Gastrocnemius medialis (tissue), 4 donors: ENCODE results near the gene NRCAM. TPM values are rescaled to one million over a fixed set of nuclear protein-coding genes. Genes with fewer than 3 reads are reported as not detected.

Source experiments
- ATAC-seq, 2 donors: fragments of 150-250 bp; one replicate each; pipeline ENCODE4 v1.9.1; 2016
- DNase-seq, 2 donors: peaks; one replicate each; pipeline ENCODE4 v3.0.0-alpha.2; 2019
- H3K27ac ChIP-seq, 4 donors: fragments of 200-600 bp; sonication (generic); 1 replicate in 1 of 4; 2 replicates in 3 of 4; pipeline ENCODE4 v1.5.1; 2016 to 2018; ENCODE audit warnings: mild to moderate bottlenecking in 2 of 4, moderate library complexity in 1 of 4
- H3K27me3 ChIP-seq, 3 donors: fragments of 200-600 bp; sonication (generic) in 2 of 3; 1 replicate in 1 of 3; 2 replicates in 2 of 3; pipeline versions ENCODE4 v1.5.1 to v1.6.0; 2016 to 2019; ENCODE audit warnings: mild to moderate bottlenecking in 1 of 3, moderate library complexity in 1 of 3
- H3K36me3 ChIP-seq, 2 donors: fragments of 200-600 bp; sonication (generic) in 1 of 2; one replicate each; pipeline ENCODE4 v1.5.1; 2017 to 2018
- H3K4me1 ChIP-seq, 2 donors: fragments of 200-600 bp; sonication (generic) in 1 of 2; one replicate each; pipeline ENCODE4 v1.5.1; 2016 to 2017; ENCODE audit warnings: mild to moderate bottlenecking in 2 of 2
- H3K4me3 ChIP-seq, 4 donors: fragments of 200-600 bp; sonication (generic) in 3 of 4; 1 replicate in 1 of 4; 2 replicates in 3 of 4; pipeline ENCODE4 v1.5.1; 2016 to 2019; ENCODE audit warnings: mild to moderate bottlenecking in 2 of 4
- H3K9me3 ChIP-seq, 3 donors: fragments of 200-600 bp; sonication (generic) in 2 of 3; 1 replicate in 1 of 3; 2 replicates in 2 of 3; pipeline ENCODE4 v1.5.1; 2016 to 2019
- CTCF ChIP-seq, 5 experiments: fragments of 450-650 bp in 3 of 5; fragments of 200-600 bp in 2 of 5; sonication (generic) in 2 of 5; IDR thresholded peaks in 4 of 5; conservative IDR thresholded peaks in 1 of 5; 1 replicate in 4 of 5; 2 replicates in 1 of 5; pipeline ENCODE4 v1.5.1; 2016 to 2019; ENCODE audit warnings: antibody characterized with exemption in 5 of 5, mild to moderate bottlenecking in 3 of 5, moderate library complexity in 3 of 5
- POLR2A ChIP-seq, 2 donors: fragments of 450-650 bp; IDR thresholded peaks; one replicate each; pipeline ENCODE4 v1.6.1; 2017; ENCODE audit warnings: antibody characterized with exemption in 2 of 2, mild to moderate bottlenecking in 2 of 2, moderate library complexity in 2 of 2
- in situ Hi-C, 4 donors: fragments of 200-750 bp; cut with MboI; loops; one replicate each; pipeline versions ENCODE4 v1.15.0 to v1.8.0; 2017; ENCODE audit warnings: low sequenced_read_pairs in 4 of 4
- intact Hi-C: fragments of 100-400 bp; cut with DNase I; formaldehyde crosslinking; loops from one replicate; pipeline ENCODE4 v1.15.1; 2023; ENCODE audit warnings: low total_unique reads
- total RNA-seq, 4 donors: library from RNA; depleted of rRNA; stranded (reverse); fragments of >200 nt; gene quantifications; one replicate each; pipeline versions ENCODE4 v1.1.0 to v1.2.3, GENCODE V29; 2016

The NRCAM gene
- total RNA-seq, 4 donors from 2014 or later = 0.18 to 0.31 (median 0.23) TPM; not detected in 1

- in situ Hi-C loops (no loop called here), intact Hi-C loops (no loop called here)
- DNase-seq (no peak), ATAC-seq (no peak)
- TF ChIP-seq CTCF (IDR thresholded peaks at IDR 0.05 in 4 of 5, conservative IDR thresholded peaks at IDR 0.05 in 1 of 5) (no peak), POLR2A (IDR thresholded peaks at IDR 0.05) (no peak)
- H3K4me3 ChIP-seq = no peak overlapping the region
- no peaks in the 10 kb centered on the region for H3K27me3 ChIP-seq
- no peaks in the 10 kb centered on the region for H3K9me3 ChIP-seq
- H3K27ac ChIP-seq = no peak overlapping the region
- no peaks in the 10 kb centered on the region for H3K4me1 ChIP-seq
- H3K36me3 ChIP-seq = no peaks in the 10 kb centered on the region
These were observed 70.3 kb downstream of the NRCAM start for GRCh38 chr7:108385834-108386422.

GRCh38 chr7:108384716-108385483 lies 71.3 kb downstream of the NRCAM start:
- no peaks in the 10 kb centered on the region for H3K4me1 ChIP-seq
- no peak for ATAC-seq
- TF ChIP-seq CTCF (IDR thresholded peaks at IDR 0.05 in 4 of 5, conservative IDR thresholded peaks at IDR 0.05 in 1 of 5) (no peak), POLR2A (IDR thresholded peaks at IDR 0.05) (no peak)
- intact Hi-C loops = no loop called here
- H3K4me3 ChIP-seq = no peak overlapping the region
- no peaks in the 10 kb centered on the region for H3K9me3 ChIP-seq
- no peak overlapping the region for H3K27ac ChIP-seq
- in situ Hi-C loops = no loop called here
- DNase-seq = no peak
- H3K36me3 ChIP-seq = no peaks in the 10 kb centered on the region
- no peaks in the 10 kb centered on the region for H3K27me3 ChIP-seq

GRCh38 chr7:108382932-108383331 lies 73.3 kb downstream of the NRCAM start:
- H3K9me3 ChIP-seq = no peaks in the 10 kb centered on the region
- ATAC-seq = no peak
- no peak for DNase-seq
- H3K27ac ChIP-seq = no peak overlapping the region
- H3K36me3 ChIP-seq = no peaks in the 10 kb centered on the region
- intact Hi-C loops (no loop called here), in situ Hi-C loops (no loop called here)
- no peaks in the 10 kb centered on the region for H3K27me3 ChIP-seq
- no peaks in the 10 kb centered on the region for H3K4me1 ChIP-seq
- no peak overlapping the region for H3K4me3 ChIP-seq
- TF ChIP-seq CTCF (IDR thresholded peaks at IDR 0.05 in 4 of 5, conservative IDR thresholded peaks at IDR 0.05 in 1 of 5) (no peak), POLR2A (IDR thresholded peaks at IDR 0.05) (no peak)

DNA sequence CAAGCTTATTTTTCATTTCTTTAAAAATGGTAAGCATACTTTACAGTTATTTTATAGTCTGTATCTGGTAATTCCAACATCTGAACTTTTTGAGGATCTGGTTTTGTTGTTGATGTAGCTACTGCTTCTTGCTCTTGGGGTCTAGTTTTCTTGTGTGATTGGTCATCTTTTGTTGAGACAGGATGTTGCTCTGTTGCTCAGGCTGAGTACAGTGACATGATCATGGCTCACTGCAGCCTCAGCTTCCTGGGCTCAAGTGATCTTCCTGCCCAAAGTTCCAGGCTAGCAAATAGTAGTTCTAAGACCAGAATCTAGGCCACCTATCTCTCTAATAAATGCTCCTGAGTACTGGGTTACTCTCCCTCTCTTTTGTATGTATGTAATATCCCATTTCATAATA lies 75.7 kb downstream of the NRCAM start:
- DNase-seq = no peak
- Histone ChIP-seq H3K27ac (no peak overlapping the region), H3K9me3 (no peaks in the 10 kb centered on the region), H3K4me1 (no peaks in the 10 kb centered on the region), H3K4me3 (no peak overlapping the region), H3K27me3 (no peaks in the 10 kb centered on the region), H3K36me3 (no peaks in the 10 kb centered on the region)
- in situ Hi-C loops = no loop called here
- no peak for ATAC-seq
- intact Hi-C loops = no loop called here
- TF ChIP-seq POLR2A (IDR thresholded peaks at IDR 0.05) = no peak
- TF ChIP-seq CTCF (IDR thresholded peaks at IDR 0.05 in 4 of 5, conservative IDR thresholded peaks at IDR 0.05 in 1 of 5) = no peak
